Lower leg skin (tissue), 4 donors: Measurements from ENCODE around the gene LRFN5. TPM values are rescaled to one million over a fixed set of nuclear protein-coding genes. Genes with fewer than 3 reads are reported as not detected.

ENCODE experiments used
- DNase-seq, 2 donors: peaks; one replicate each; pipeline ENCODE4 v3.0.0-alpha.2; 2019; ENCODE audit warnings: low spot score in 2 of 2
- H3K4me3 ChIP-seq: fragments of 200-600 bp; sonication (generic); 2 replicates; pipeline ENCODE4 v1.5.1; 2017; ENCODE audit warnings: mild to moderate bottlenecking, low read depth; ENCODE audit not compliant: poor library complexity, severe bottlenecking
- POLR2A ChIP-seq, 2 donors: fragments of 450-650 bp; IDR thresholded peaks; one replicate each; pipeline ENCODE4 v1.6.1; 2016 to 2017; ENCODE audit warnings: antibody characterized with exemption in 2 of 2, mild to moderate bottlenecking in 1 of 2, moderate library complexity in 1 of 2
- WGBS, 2 donors: methylation state at CpG; one replicate each; pipeline ENCODE4 v1.1.5; 2018; 5-methylcytosine and 5-hydroxymethylcytosine counted together
- intact Hi-C: fragments of 100-400 bp; cut with DNase I; formaldehyde crosslinking; loops from one replicate; pipeline ENCODE4 v1.15.0; 2023; ENCODE audit warnings: low total_unique reads
- total RNA-seq, 4 donors: library from RNA; depleted of rRNA; stranded (reverse); fragments of >200 nt; gene quantifications; one replicate each; pipeline ENCODE4 v1.1.0, GENCODE V29; 2016
- TF ChIP-seq, protein P1 (sequence below), 3 donors: fragments of 450-650 bp; IDR thresholded peaks; one replicate each; pipeline ENCODE4 v1.5.1; 2016; ENCODE audit warnings: antibody characterized with exemption in 3 of 3, mild to moderate bottlenecking in 3 of 3, moderate library complexity in 2 of 3

Gene LRFN5
- total RNA-seq, 4 donors from 2014 or later: 0.17 to 0.88 (median 0.71) TPM; not detected in 1

DNA sequence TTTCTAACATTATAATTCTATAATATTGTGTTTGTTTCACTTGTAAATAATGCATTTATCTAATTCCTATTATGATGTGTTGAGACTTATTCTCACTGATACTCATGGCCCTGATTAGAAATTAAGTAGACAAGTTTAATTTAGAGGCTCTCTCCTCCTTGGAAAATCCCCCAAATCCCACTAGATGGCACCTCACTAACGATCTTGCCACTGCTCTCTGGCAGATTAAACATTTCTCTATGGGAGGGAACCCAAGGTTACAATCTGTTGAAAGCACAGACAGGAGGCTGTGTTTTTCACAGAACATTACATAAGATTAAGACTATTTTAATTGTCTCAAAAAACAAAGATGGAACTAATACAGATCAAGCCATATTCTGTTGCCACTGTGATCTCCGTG lies 318.7 kb downstream of the LRFN5 start:
- WGBS, 2 donors: 30 to 38% methylated on average over 2 of the region's 2 CpGs
- intact Hi-C loops: no loop called here
- no peak for DNase-seq

DNA sequence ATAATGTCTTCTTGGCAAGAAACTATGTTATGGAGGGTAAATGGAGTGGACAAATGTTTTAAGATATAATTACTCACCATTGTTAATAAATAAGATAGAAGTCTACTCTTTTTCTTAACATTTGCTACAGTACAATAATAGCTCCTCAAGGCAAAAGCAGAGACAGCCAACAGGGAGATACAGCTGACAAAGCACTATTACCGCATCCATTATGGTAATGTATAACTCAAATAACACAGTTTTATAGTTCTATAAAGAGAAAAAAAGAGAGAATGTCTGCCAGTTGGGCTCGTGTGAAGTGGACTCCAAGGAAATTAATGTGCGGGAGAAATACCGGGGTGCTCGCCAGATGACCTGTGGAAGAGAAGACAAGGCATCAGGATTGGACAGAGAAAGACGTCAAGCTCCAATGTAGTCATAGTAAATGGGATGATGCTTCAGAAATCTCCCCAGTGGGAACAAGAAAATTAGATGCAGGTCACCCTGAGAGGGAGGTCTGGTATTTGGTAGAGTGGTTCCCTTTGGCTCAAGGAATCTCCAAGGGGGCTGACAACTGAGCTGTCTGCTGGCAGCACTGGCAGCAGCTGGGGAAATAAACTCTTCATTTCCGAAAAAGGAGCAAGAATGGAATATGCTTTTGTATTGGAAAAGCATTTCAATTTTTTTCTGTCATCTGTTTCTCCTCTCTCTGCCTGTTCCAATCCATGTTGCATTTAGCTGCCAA lies 343.9 kb downstream of the LRFN5 start:
- DNase-seq: no peak
- 49 to 74% methylated on average over 7 of the region's 7 CpGs for WGBS, 2 donors
- no peak overlapping the region for H3K4me3 ChIP-seq
- intact Hi-C loops: no loop called here
- TF ChIP-seq, protein P1, sequence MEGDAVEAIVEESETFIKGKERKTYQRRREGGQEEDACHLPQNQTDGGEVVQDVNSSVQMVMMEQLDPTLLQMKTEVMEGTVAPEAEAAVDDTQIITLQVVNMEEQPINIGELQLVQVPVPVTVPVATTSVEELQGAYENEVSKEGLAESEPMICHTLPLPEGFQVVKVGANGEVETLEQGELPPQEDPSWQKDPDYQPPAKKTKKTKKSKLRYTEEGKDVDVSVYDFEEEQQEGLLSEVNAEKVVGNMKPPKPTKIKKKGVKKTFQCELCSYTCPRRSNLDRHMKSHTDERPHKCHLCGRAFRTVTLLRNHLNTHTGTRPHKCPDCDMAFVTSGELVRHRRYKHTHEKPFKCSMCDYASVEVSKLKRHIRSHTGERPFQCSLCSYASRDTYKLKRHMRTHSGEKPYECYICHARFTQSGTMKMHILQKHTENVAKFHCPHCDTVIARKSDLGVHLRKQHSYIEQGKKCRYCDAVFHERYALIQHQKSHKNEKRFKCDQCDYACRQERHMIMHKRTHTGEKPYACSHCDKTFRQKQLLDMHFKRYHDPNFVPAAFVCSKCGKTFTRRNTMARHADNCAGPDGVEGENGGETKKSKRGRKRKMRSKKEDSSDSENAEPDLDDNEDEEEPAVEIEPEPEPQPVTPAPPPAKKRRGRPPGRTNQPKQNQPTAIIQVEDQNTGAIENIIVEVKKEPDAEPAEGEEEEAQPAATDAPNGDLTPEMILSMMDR (IDR thresholded peaks at IDR 0.05): no peak
- no peak for TF ChIP-seq POLR2A (IDR thresholded peaks at IDR 0.05)

More for the DNA sequence above, 318.7 kb downstream of the LRFN5 start:
- H3K4me3 ChIP-seq: no peak overlapping the region
- TF ChIP-seq POLR2A (IDR thresholded peaks at IDR 0.05): no peak
- TF ChIP-seq, protein P1 (IDR thresholded peaks at IDR 0.05): no peak
